Ascending aorta (tissue), 2 donors: Measurements from ENCODE around the gene KCNQ1. TPM values are rescaled to one million over a fixed set of nuclear protein-coding genes. Genes with fewer than 3 reads are reported as not detected.

Experiments
- DNase-seq, 2 donors: peaks; one replicate each; pipeline ENCODE4 v3.0.0-alpha.2; 2019; ENCODE audit warnings: low spot score in 2 of 2
- H3K27ac ChIP-seq, 2 donors: fragments of 200-600 bp; sonication (generic); one replicate each; pipeline ENCODE4 v1.5.1; 2016 to 2017; ENCODE audit warnings: mild to moderate bottlenecking in 1 of 2
- H3K27me3 ChIP-seq: fragments of 200-600 bp; sonication (generic); one replicate; pipeline ENCODE4 v1.5.1; 2017
- H3K36me3 ChIP-seq, 2 donors: fragments of 200-600 bp; sonication (generic); one replicate each; pipeline ENCODE4 v1.5.1; 2016
- H3K4me1 ChIP-seq, 2 donors: fragments of 200-600 bp; sonication (generic); one replicate each; pipeline ENCODE4 v1.5.1; 2016 to 2017; ENCODE audit warnings: mild to moderate bottlenecking in 1 of 2
- H3K4me3 ChIP-seq, 2 donors: fragments of 200-600 bp; sonication (generic); one replicate each; pipeline ENCODE4 v1.5.1; 2016 to 2017; ENCODE audit warnings: mild to moderate bottlenecking in 1 of 2
- H3K9me3 ChIP-seq, 2 donors: fragments of 200-600 bp; sonication (generic); one replicate each; pipeline ENCODE4 v1.5.1; 2016
- intact Hi-C: fragments of 100-400 bp; cut with DNase I; formaldehyde crosslinking; loops from one replicate; pipeline ENCODE4 v1.15.1; 2023
- total RNA-seq: library from RNA; depleted of rRNA; stranded (reverse); fragments of >200 nt; gene quantifications from one replicate; pipeline ENCODE4 v1.1.0, GENCODE V29; 2016
- TF ChIP-seq, protein P1 (sequence below), 3 experiments: fragments of 200-600 bp in 2 of 3; fragments of 450-650 bp in 1 of 3; sonication (generic) in 2 of 3; IDR thresholded peaks; one replicate each; pipeline ENCODE4 v1.5.1; 2016 to 2019; ENCODE audit warnings: antibody characterized with exemption in 3 of 3, mild to moderate bottlenecking in 1 of 3, moderate library complexity in 1 of 3

The KCNQ1 gene
- total RNA-seq, 1 donor from 2014 or later, result 2.3 TPM

DNA sequence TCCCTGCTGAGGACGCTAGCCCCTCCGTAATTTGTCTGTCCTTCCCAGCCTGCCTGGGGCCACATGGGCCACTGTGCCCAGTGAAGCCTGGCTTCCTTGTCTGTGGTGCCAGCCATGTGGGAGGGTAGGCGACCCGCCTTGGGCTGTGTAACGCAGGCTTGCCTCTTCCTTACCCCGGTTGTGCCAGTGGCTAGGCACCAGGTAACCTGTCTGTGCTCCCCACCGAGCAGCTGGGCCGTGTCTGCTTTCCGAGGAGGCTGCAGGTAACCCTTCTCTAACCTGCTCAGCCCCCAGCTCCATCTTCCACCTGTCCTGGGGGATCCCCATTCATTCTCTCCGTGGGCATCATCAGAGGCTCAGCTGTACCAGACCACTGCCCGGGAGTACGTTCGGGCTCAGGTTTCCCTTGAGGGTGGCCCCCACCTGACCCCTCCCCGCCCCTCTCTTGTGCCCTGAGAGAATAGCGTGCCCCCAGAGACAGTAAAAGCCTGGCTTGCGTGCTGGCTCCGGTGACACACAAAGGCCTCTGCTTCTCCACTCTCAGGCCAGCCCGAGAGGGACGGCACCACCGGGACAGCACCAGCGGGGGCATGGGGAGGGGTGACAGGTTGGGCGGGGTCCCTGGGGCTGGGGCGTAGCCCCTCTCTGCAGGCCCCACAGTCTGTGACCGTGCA, 361.7 kb downstream of the KCNQ1 start:
- Histone ChIP-seq H3K4me3 (no peak overlapping the region), H3K4me1 (peaks cover 0 to 13% of the 10 kb centered on the region in 2 donors), H3K27me3 (no peaks in the 10 kb centered on the region), H3K9me3 (no peaks in the 10 kb centered on the region), H3K27ac (no peak overlapping the region), H3K36me3 (no peaks in the 10 kb centered on the region)
- DNase-seq, result peak; percentile 5 to 55
- intact Hi-C loops, result no loop called here
- TF ChIP-seq, protein P1, sequence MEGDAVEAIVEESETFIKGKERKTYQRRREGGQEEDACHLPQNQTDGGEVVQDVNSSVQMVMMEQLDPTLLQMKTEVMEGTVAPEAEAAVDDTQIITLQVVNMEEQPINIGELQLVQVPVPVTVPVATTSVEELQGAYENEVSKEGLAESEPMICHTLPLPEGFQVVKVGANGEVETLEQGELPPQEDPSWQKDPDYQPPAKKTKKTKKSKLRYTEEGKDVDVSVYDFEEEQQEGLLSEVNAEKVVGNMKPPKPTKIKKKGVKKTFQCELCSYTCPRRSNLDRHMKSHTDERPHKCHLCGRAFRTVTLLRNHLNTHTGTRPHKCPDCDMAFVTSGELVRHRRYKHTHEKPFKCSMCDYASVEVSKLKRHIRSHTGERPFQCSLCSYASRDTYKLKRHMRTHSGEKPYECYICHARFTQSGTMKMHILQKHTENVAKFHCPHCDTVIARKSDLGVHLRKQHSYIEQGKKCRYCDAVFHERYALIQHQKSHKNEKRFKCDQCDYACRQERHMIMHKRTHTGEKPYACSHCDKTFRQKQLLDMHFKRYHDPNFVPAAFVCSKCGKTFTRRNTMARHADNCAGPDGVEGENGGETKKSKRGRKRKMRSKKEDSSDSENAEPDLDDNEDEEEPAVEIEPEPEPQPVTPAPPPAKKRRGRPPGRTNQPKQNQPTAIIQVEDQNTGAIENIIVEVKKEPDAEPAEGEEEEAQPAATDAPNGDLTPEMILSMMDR (IDR thresholded peaks at IDR 0.05), result no peak

DNA sequence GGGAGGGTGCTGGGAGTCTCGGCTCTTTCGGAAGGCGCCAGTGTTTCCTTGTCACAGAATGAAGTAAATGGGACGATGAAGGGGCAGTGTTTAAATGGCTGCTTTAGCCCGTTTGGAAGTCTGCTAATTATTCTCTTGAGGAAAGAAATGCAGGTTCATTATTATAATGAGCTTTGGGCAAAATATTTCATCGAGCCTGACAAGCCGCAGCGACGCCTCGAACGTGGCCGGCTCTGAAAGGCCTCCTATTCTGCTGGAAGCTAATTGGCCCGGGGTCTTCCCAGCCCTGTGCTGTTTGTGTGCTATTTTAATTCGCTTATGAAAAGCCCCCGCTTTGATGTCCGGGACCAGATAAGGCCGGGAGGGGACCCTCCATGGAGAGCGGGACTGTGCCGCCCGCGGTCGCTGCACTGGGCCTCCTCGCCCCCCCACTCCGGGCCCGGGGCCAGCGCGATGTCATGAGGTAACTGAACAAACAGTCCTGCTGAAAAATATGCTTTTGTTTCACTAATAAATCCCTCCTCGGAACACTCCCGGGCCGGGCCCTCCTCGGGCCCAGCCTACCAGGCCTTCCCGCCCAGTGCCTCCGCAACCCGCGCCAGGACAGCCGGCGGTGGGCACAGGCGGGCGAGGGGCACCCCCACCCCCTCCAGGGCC, 362.3 kb downstream of the KCNQ1 start:
- Histone ChIP-seq H3K27ac (no peak overlapping the region), H3K4me1 (peaks cover 0 to 13% of the 10 kb centered on the region in 2 donors), H3K27me3 (no peaks in the 10 kb centered on the region), H3K4me3 (peak overlapping the region; percentile 37 to 39), H3K9me3 (no peaks in the 10 kb centered on the region), H3K36me3 (no peaks in the 10 kb centered on the region)
- intact Hi-C loops, result no loop called here
- peak; percentile 9 to 80 for DNase-seq
- TF ChIP-seq, protein P1 (IDR thresholded peaks at IDR 0.05), result no peak

- H3K4me3 ChIP-seq, result peak overlapping the region; percentile 37 to 39
- intact Hi-C loops, result no loop called here
- peak in 1 of 2 donors; percentile 48 for DNase-seq
These were observed 363.0 kb downstream of the KCNQ1 start for GRCh38 chr11:2807801-2808241.

GRCh38 chr11:2808850-2809846, 364.3 kb downstream of the KCNQ1 start:
- Histone ChIP-seq H3K4me1 (peaks cover 0 to 18% of the 10 kb centered on the region in 2 donors), H3K9me3 (no peaks in the 10 kb centered on the region), H3K27me3 (no peaks in the 10 kb centered on the region), H3K27ac (no peak overlapping the region), H3K36me3 (no peaks in the 10 kb centered on the region), H3K4me3 (no peak overlapping the region)
- TF ChIP-seq, protein P1 (IDR thresholded peaks at IDR 0.05), result no peak
- peak in 1 of 2 donors; percentile 6 for DNase-seq
- intact Hi-C loops, result no loop called here

More at GRCh38 chr11:2807801-2808241, 363.0 kb downstream of the KCNQ1 start:
- Histone ChIP-seq H3K27ac (no peak overlapping the region), H3K9me3 (no peaks in the 10 kb centered on the region), H3K27me3 (no peaks in the 10 kb centered on the region), H3K36me3 (no peaks in the 10 kb centered on the region), H3K4me1 (peaks cover 0 to 18% of the 10 kb centered on the region in 2 donors)
- TF ChIP-seq, protein P1 (IDR thresholded peaks at IDR 0.05), result no peak

DNA sequence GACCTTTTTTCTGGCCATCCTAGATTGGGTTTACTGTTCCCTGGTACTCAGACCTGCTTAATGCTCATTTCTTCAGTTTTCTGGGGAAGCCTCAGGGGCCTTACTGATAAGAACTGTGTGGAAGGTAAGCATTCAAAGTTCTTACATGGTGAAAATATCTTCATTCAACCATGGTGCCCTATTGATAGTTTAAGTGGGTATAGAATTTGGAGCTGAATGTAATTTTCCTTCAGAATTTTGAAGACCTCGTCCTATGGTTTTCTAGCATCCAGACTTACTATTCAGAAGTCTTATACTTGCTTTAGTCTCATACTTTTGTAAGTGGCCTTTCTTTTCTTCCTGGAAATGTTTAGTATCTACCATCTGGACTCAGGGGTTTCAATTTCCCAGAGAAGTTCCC, 365.0 kb downstream of the KCNQ1 start:
- TF ChIP-seq, protein P1 (IDR thresholded peaks at IDR 0.05), result no peak
- intact Hi-C loops, result no loop called here

More for the DNA sequence above, 365.0 kb downstream of the KCNQ1 start:
- no peaks in the 10 kb centered on the region for H3K9me3 ChIP-seq
- DNase-seq, result no peak
- H3K27me3 ChIP-seq, result no peaks in the 10 kb centered on the region
- H3K4me3 ChIP-seq, result no peak overlapping the region
- no peak overlapping the region for H3K27ac ChIP-seq
- no peaks in the 10 kb centered on the region for H3K36me3 ChIP-seq
- H3K4me1 ChIP-seq, result peaks cover 0 to 18% of the 10 kb centered on the region in 2 donors
